HUDEP-2 (cell line): Measurements from ENCODE around the gene SGSH.
"Not testable (repeated sequence)": the region's sequence is repeated elsewhere in the genome, so short reads cannot be mapped to it uniquely, and the experiment has no call there.

Experiments used
- DNase-seq, 76 experiments: peaks; one replicate each; lab custom pipeline; 2025; ENCODE audit not compliant: unreplicated experiment in 76 of 76; lab: John Stamatoyannopoulos, UW

Gene SGSH

DNA sequence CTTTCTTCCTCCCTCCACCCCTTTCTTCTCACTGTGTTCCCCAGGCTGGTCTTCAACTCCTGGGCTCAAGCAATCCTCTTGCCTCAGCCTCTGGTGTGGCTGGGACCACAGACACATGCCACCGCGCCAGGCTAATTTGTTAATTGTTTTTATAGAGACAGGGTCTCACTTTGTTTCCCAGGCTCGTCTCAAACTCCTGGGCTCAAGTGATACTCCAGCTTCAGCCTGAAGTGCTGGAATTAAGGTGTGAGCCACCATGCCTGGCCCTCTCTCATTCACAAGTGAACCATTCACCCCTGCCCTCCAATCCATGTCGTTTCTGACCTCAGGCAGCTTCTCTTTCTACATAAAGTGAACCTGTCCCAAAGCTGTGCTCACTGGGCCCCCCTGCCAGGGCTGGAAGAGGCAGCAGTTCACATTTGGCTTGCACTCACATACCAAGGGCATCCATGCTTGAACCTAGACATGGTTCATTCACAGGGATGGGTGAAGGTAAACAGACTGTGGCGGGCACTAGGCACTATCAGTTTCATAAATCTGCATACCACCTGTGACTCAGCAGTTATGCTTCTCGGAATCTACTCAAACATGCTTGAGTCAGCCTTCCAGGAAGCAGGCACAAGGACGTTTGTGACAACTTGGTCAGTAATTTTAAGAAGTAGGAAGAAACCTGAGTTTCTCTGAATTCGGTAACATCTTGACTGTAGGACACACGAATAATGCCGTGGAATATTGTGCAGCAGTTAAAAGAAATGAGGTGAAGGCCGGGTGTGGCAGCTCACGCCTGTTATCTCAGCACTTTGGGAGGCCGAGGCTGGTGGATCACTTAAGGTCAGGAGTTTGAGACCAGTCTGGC is 34.5 kb upstream of the SGSH start:
- peak in 70 of 76 experiments; percentile 9 to 93 (median 68) for DNase-seq

GRCh38 chr17:80253631-80254395 is 33.7 kb upstream of the SGSH start:
- DNase-seq, result no peak

GRCh38 chr17:80252871-80253270 is 32.7 kb upstream of the SGSH start:
- DNase-seq, result peak in 55 of 76 experiments; percentile 22 to 67 (median 47)

DNA sequence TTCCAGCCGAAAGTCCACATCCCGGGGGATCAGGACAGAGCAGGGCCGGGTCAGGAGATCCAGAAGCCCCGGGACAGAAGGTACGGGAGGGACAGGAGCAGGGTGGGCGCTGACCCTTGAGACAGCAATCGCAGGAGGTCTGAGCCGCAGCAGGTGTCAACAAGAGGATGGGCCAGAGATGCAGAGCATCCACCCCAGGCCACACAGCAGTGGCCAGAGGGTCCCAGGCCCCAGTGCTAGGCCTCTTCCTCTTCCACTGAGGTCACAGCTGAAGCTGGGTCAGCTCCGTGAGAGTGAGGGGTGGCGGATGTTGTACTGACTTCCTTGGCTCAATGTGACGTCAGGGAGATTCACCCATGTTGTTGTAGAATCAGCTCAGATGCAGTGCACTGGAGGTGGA is 31.8 kb upstream of the SGSH start:
- DNase-seq, result no peak

DNA sequence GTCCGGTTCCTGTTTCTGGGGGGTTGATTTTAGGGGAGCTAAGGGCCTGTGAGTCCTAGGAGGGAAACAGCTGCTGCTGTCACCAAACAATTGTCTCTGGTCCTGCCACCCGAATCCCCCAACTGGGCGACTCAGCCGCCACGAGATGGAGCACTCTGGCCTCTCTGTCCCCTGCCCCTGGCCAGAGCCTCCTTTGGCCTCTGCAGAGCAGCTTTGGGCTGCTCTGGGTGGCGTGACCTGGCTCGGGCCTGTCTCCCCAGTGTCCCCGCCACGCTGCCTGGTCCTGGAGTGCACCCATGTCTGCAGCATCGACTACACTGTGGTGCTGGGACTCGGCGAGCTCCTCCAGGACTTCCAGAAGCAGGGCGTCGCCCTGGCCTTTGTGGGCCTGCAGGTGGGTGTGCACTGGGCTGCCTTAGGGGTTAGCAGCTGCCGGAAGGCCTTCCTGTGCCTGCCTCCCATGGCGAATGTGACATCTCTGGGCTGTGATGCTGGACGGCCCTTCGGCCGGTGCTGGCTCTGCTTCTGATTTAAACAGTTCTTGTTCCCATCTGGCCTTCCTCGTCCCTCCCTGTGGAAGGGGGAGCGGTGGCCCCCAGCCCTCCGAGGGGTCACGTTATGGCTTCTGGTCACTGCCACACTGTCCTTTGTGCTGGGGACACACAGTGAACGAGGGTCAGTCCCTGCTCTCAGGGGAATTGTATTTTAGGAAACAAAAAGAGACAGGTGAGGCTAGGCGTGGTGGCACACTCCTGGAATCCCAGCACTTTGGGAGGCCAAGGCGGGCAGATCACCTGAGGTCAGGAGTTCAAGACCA is 29.0 kb upstream of the SGSH start:
- DNase-seq, result peak in 3 of 76 experiments; percentile 6 to 10 (median 9)

DNA sequence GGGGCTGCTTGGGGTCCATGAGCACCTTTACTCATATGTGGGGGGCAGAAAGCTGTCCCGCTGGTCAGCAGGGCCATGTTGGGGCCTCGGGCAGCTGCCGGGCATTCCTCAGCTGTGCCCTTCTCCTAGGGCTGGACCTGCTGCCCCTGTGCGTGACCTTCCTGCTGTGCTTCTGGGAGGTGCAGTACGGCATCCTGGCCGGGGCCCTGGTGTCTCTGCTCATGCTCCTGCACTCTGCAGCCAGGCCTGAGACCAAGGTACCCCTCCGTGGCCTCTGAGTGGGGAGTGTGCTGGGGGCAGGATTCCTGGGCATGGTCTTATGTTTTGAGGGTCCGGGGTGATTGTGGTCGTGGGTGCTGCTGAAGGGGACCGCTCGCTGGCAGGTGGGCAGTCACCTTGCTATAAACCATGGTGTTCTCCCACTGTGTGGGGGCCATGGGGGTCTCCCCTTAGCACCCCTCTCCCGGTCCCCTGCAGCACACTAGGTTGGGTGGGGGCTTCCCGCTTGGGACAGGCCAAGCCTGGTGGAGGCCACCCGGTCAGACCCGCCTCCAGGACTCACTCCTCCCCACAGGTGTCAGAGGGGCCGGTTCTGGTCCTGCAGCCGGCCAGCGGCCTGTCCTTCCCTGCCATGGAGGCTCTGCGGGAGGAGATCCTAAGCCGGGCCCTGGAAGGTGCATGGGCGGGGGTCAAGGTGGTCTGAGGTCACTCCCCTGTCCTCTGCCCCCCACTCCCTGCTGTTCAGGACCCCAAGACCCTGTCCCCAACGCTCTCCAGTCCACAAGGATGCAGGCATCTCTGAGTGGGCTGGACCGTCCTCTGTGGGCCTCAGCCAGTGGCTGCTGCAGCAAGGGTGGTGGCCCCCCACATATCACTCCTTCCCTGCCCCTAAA is 28.1 kb upstream of the SGSH start:
- no peak for DNase-seq

DNA sequence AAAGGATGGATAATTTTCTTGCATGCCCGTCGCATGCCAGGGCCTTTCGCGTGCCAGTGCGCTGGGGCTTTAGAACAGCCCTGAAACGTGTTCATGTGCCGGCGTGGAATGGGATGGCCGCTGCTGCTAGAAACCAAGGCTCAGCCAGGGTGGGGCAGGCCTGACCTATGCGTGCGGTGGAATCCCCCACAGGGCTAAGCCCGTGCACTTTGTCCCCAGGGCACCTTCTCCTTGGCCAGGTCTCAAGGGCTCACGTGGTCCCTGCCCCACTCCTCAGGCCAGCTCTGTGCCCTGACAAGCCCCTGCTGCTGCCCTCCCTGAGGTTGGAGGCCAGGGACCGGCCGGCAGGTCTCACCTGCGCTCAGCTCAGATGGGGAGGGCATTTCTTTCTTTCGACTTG is 27.4 kb upstream of the SGSH start:
- DNase-seq, result no peak

GRCh38 chr17:80246726-80247125 is 26.6 kb upstream of the SGSH start:
- no peak for DNase-seq

- DNase-seq, result no peak
These were observed 26.1 kb upstream of the SGSH start for GRCh38 chr17:80246266-80246681.

DNA sequence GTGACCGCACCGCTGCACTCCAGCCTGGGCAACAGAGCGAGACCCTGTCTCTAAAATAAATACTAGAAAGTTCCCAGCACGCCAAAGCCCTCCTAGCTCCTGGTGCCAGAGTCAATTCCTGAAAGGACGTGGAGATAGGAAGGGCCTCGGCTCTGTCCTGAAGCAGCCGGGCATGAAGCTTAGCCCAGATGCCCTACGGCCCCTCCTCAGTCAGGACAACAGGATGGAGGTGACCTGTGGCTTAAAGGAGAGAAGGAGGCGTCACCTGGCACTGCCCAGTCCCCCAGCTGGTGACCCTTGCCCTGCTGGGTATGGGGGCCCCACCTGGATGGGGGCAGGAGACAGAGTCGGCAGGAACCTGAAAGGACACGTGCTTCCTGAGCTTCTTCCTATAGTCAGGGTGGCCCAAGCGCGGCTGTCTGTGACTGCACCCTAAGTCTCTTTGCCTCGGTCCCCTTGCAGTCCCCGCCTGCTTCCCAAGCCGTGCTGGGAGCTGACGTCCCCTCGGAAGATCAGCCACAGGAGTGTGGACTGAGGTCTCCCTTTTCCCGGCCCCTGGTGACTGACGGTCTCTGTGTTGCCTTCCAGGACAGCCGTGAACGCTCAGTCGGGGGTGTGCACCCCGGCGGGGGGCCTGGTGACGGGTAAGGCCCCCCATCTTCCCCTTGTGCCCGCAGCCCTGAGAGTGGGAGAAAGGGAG is 25.6 kb upstream of the SGSH start:
- DNase-seq, result no peak

GRCh38 chr17:80244871-80245509 is 24.9 kb upstream of the SGSH start:
- no peak for DNase-seq

- DNase-seq, result not testable (repeated sequence)
These were observed 24.3 kb upstream of the SGSH start for GRCh38 chr17:80244448-80244847.

DNA sequence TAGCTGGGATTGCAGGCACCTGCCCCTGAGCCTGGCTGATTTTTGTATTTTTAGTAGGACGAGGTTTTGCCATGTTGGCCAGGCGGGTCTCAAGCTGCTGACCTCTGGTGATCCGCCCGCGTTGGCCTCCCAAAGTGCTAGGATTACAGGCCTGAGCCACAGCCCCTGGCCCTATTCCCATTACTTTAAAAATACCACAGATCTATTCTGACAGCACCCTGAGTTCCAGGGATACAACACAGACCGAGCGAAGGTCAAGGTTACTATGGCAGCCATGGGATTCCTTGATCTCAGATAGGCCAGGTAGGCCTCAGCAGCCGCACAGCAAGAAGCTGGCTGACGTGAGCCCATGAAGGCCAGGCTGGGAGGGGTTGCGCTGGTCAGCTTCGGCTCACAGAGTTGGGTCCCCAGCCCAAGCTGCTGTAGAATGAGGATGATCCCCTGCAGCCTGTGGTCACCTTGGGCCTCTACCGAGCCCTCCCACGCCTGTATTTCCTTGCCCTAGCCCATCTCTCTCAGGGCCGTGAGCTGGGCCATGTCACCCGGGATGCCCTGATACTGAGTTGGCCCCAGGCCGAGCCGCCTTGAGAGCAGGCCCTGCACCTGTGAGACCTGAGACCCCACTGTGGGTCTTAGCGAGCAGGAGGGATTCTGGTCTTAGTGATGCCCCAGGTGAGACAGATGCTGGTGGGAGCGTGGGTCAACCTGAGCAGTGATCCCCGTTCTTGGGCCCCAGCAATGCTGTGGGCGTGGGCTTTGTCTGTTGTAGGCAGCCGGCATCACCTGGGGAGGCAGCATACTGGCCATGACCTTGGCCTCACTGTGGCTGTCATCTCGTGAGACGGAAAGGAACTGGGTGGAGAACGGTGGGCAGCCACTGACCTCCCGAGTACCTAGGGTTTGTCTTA is 23.6 kb upstream of the SGSH start:
- no peak for DNase-seq

- DNase-seq, result no peak
These were observed 22.4 kb upstream of the SGSH start for GRCh38 chr17:80242505-80242904.

GRCh38 chr17:80237386-80237785 is 17.3 kb upstream of the SGSH start:
- DNase-seq, result no peak

DNA sequence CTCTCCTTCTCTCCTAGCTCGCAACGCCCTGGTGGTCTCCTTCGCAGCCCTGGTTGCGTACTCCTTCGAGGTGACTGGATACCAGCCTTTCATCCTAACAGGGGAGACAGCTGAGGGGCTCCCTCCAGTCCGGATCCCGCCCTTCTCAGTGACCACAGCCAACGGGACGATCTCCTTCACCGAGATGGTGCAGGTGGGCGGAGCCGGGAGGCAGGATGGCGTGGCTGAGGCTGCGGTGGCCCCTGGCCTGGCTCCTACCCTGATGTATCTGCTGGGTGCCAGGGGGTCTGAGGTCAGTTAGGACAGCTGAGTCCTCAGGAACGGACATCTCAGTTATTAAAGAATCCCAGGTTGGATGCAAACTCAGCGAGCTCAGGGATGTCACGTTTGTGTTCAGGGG is 16.8 kb upstream of the SGSH start:
- DNase-seq, result no peak

- no peak for DNase-seq
These were observed 13.1 kb upstream of the SGSH start for GRCh38 chr17:80233202-80233601.

DNA sequence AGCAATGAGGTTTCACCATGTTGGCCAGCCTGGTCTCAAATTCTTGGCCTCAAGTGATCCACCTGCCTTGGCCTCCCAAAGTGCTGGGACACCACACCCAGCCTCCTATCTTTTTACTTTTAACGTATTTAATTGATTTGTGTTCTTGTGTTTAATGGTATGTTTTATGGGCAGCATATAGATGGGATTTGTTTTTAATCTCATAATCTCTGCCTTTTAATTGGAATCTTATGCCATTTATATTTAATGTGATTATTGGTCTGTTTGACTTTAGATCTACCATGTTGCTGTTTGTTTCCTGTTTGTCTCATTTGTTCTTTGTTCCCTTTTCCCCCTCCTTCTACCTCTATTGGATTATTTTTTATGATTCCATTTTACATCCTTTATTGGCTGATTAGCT is 12.3 kb upstream of the SGSH start:
- no peak for DNase-seq
